Mucosa of rectum (tissue), 2 donors: ENCODE measurements around the gene CD37.

Experiments used
- H3K27ac ChIP-seq, 2 donors: one replicate each; pipeline ENCODE4 v1.7.0; 2013; ENCODE audit warnings: inconsistent platforms in 2 of 2, low read depth in 2 of 2, low read length in 2 of 2
- H3K27me3 ChIP-seq, 2 donors: one replicate each; pipeline ENCODE4 v1.7.0; 2013; ENCODE audit warnings: low read length in 2 of 2; ENCODE audit not compliant: control insufficient read depth in 2 of 2, insufficient read depth in 2 of 2
- H3K36me3 ChIP-seq, 2 donors: one replicate each; pipeline ENCODE4 v1.7.0; 2013; ENCODE audit warnings: low read length in 2 of 2; ENCODE audit not compliant: control insufficient read depth in 2 of 2, insufficient read depth in 2 of 2
- H3K4me1 ChIP-seq, 2 donors: one replicate each; pipeline ENCODE4 v1.7.0; 2013; ENCODE audit warnings: low read length in 2 of 2, mild to moderate bottlenecking in 1 of 2; ENCODE audit not compliant: control insufficient read depth in 2 of 2, insufficient read depth in 2 of 2
- H3K4me3 ChIP-seq, 2 donors: one replicate each; pipeline ENCODE4 v1.7.0; 2013; ENCODE audit warnings: low read length in 2 of 2
- H3K9ac ChIP-seq, 2 donors: one replicate each; pipeline ENCODE4 v1.7.0; 2013; ENCODE audit warnings: low read length in 2 of 2, low read depth in 1 of 2, mild to moderate bottlenecking in 1 of 2
- H3K9me3 ChIP-seq, 2 donors: one replicate each; pipeline ENCODE4 v1.7.0; 2013; ENCODE audit warnings: low read length in 2 of 2; ENCODE audit not compliant: control insufficient read depth in 2 of 2
- donor health status: healthy.
- donor health status: Normal muscosa, but diverticular disease.

CD37 gene

GRCh38 chr19:49344505-49345423, 9.6 kb downstream of the CD37 start:
- Histone ChIP-seq H3K27me3 (no peaks in the 10 kb centered on the region), H3K4me1 (peaks cover 2 to 4% of the 10 kb centered on the region in 2 donors), H3K27ac (no peak overlapping the region), H3K36me3 (peaks cover 5 to 8% of the 10 kb centered on the region in 2 donors), H3K9ac (no peak overlapping the region), H3K4me3 (no peak overlapping the region), H3K9me3 (no peaks in the 10 kb centered on the region)

- H3K36me3 ChIP-seq = peaks cover 0 to 8% of the 10 kb centered on the region in 2 donors
- H3K4me3 ChIP-seq = no peak overlapping the region
- H3K9ac ChIP-seq = no peak overlapping the region
- H3K27me3 ChIP-seq = no peaks in the 10 kb centered on the region
- no peak overlapping the region for H3K27ac ChIP-seq
- H3K9me3 ChIP-seq = no peaks in the 10 kb centered on the region
- no peaks in the 10 kb centered on the region for H3K4me1 ChIP-seq
Observed at GRCh38 chr19:49347191-49347590, 12.0 kb downstream of the CD37 start.

GRCh38 chr19:49347835-49348234, 12.6 kb downstream of the CD37 start:
- no peak overlapping the region for H3K27ac ChIP-seq
- peaks cover 0 to 8% of the 10 kb centered on the region in 2 donors for H3K36me3 ChIP-seq

GRCh38 chr19:49348305-49349189, 13.3 kb downstream of the CD37 start:
- Histone ChIP-seq H3K36me3 (peaks cover 0 to 8% of the 10 kb centered on the region in 2 donors), H3K27me3 (no peaks in the 10 kb centered on the region)

More at GRCh38 chr19:49347835-49348234, 12.6 kb downstream of the CD37 start:
- H3K4me1 ChIP-seq = no peaks in the 10 kb centered on the region
- H3K9me3 ChIP-seq = no peaks in the 10 kb centered on the region
- H3K9ac ChIP-seq = no peak overlapping the region
- H3K4me3 ChIP-seq = no peak overlapping the region
- no peaks in the 10 kb centered on the region for H3K27me3 ChIP-seq

GRCh38 chr19:49349567-49349966, 14.4 kb downstream of the CD37 start:
- Histone ChIP-seq H3K27ac (no peak overlapping the region), H3K9ac (no peak overlapping the region), H3K36me3 (peaks cover 0 to 6% of the 10 kb centered on the region in 2 donors), H3K9me3 (no peaks in the 10 kb centered on the region), H3K27me3 (no peaks in the 10 kb centered on the region), H3K4me1 (no peaks in the 10 kb centered on the region), H3K4me3 (no peak overlapping the region)

More at GRCh38 chr19:49348305-49349189, 13.3 kb downstream of the CD37 start:
- no peaks in the 10 kb centered on the region for H3K9me3 ChIP-seq
- no peak overlapping the region for H3K9ac ChIP-seq
- no peak overlapping the region for H3K27ac ChIP-seq
- H3K4me3 ChIP-seq = no peak overlapping the region
- no peaks in the 10 kb centered on the region for H3K4me1 ChIP-seq

- Histone ChIP-seq H3K27ac (no peak overlapping the region), H3K4me1 (no peaks in the 10 kb centered on the region), H3K27me3 (no peaks in the 10 kb centered on the region), H3K4me3 (no peak overlapping the region), H3K36me3 (peaks cover 0 to 2% of the 10 kb centered on the region in 2 donors), H3K9ac (no peak overlapping the region), H3K9me3 (no peaks in the 10 kb centered on the region)
Observed at GRCh38 chr19:49355909-49356353, 20.7 kb downstream of the CD37 start.

GRCh38 chr19:49356382-49356781, 21.2 kb downstream of the CD37 start:
- no peak overlapping the region for H3K9ac ChIP-seq
- H3K36me3 ChIP-seq = peaks cover 0 to 2% of the 10 kb centered on the region in 2 donors
- H3K9me3 ChIP-seq = no peaks in the 10 kb centered on the region
- H3K27me3 ChIP-seq = no peaks in the 10 kb centered on the region
- H3K4me1 ChIP-seq = no peaks in the 10 kb centered on the region
- H3K27ac ChIP-seq = no peak overlapping the region
- no peak overlapping the region for H3K4me3 ChIP-seq

GRCh38 chr19:49357186-49357585, 22.0 kb downstream of the CD37 start:
- H3K27me3 ChIP-seq = no peaks in the 10 kb centered on the region
- H3K9me3 ChIP-seq = no peaks in the 10 kb centered on the region
- no peak overlapping the region for H3K9ac ChIP-seq
- no peak overlapping the region for H3K27ac ChIP-seq
- peaks cover 0 to 2% of the 10 kb centered on the region in 2 donors for H3K36me3 ChIP-seq
- no peak overlapping the region for H3K4me3 ChIP-seq
- peaks cover 2 to 4% of the 10 kb centered on the region in 2 donors for H3K4me1 ChIP-seq

- no peak overlapping the region for H3K9ac ChIP-seq
- H3K36me3 ChIP-seq = peaks cover 0 to 2% of the 10 kb centered on the region in 2 donors
- no peaks in the 10 kb centered on the region for H3K9me3 ChIP-seq
- H3K27ac ChIP-seq = no peak overlapping the region
- H3K27me3 ChIP-seq = peaks cover 0 to 4% of the 10 kb centered on the region in 2 donors
- H3K4me1 ChIP-seq = peaks cover 7 to 12% of the 10 kb centered on the region in 2 donors
- no peak overlapping the region for H3K4me3 ChIP-seq
Observed at GRCh38 chr19:49359851-49360820, 24.9 kb downstream of the CD37 start.
